Measurements from ENCODE around the gene DPP10. TPM values are rescaled to one million over a fixed set of nuclear protein-coding genes. Genes with fewer than 3 reads are reported as not detected.

The DPP10 gene
- total and polyA plus RNA-seq, 2 of the 13 experiments (the other 11 are each of a cell fraction or from before 2014, with no cell fraction given) = 0.95 to 1.7 TPM

DNA sequence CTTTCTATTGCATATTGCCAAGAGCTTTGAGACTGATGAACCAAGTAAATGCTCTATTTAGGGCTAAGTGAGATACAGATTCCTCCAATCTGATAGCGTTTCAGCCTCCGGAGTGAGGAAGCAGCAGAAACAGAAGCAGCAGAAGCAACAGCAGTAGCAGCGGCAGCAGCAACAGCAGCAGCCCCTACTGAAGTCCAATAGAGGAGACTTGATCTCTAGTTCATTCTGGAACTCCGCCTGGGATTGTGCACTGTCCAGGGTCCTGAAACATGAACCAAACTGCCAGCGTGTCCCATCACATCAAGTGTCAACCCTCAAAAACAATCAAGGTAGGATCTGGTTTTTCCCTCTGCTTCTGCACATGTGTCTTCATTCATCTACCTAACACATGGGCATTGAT is at the start of gene DPP10 (continued):
- TF ChIP-seq KAT8 (CRISPR knock-in tag; IDR thresholded peaks at IDR 0.05) (no peak), ELF4 (CRISPR knock-in tag; IDR thresholded peaks at IDR 0.05; ENCODE audit: borderline replicate concordance) (no peak), ELF1 (CRISPR knock-in tag; IDR thresholded peaks at IDR 0.05) (no peak), ERF (CRISPR knock-in tag; IDR thresholded peaks at IDR 0.05) (peak; percentile 71), ZNF713 (CRISPR knock-in tag; IDR thresholded peaks at IDR 0.05) (no peak), ZNF615 (CRISPR knock-in tag; IDR thresholded peaks at IDR 0.05; ENCODE audit: borderline replicate concordance) (0 out of 2 replicates have a peak, but pooled peaks have one; percentile 24), ZNF263 (CRISPR knock-in tag; IDR thresholded peaks at IDR 0.05) (no peak), KAT2B (IDR thresholded peaks at IDR 0.05; ENCODE audit: borderline replicate concordance, low read depth, low read length) (no peak), EEA1 (CRISPR knock-in tag; IDR thresholded peaks at IDR 0.05; ENCODE audit: borderline replicate concordance) (no peak), ZNF44 (CRISPR knock-in tag; IDR thresholded peaks at IDR 0.05) (0 out of 2 replicates have a peak, but pooled peaks have one; percentile 57), KLF6 (CRISPR knock-in tag; IDR thresholded peaks at IDR 0.05) (peak; percentile 60; the same call in 1 of the 2 replicates), HBP1 (CRISPR knock-in tag; IDR thresholded peaks at IDR 0.05; ENCODE audit: low read depth) (peak; percentile 80; the same call in 1 of the 2 replicates), ZNF766 (CRISPR knock-in tag; IDR thresholded peaks at IDR 0.05; ENCODE audit: borderline replicate concordance) (no peak), SAP130 (CRISPR knock-in tag; IDR thresholded peaks at IDR 0.05; ENCODE audit: low read depth) (no peak), HNRNPL (IDR thresholded peaks at IDR 0.05; ENCODE audit: low read depth, low read length) (no peak), MIXL1 (CRISPR knock-in tag; IDR thresholded peaks at IDR 0.05) (0 out of 2 replicates have a peak, but pooled peaks have one; percentile 55), ZNF317 (CRISPR knock-in tag; IDR thresholded peaks at IDR 0.05) (no peak), SIX4 (CRISPR knock-in tag; IDR thresholded peaks at IDR 0.05) (no peak), REL (CRISPR knock-in tag; conservative IDR thresholded peaks at IDR 0.05) (no peak), REST (IDR thresholded peaks at IDR 0.05; ENCODE audit: borderline replicate concordance in 1 of 2, low read depth in 1 of 2, low read length in 2 of 2) (peak; percentile 97 to 100), ZNF232 (CRISPR knock-in tag; IDR thresholded peaks at IDR 0.05; ENCODE audit: borderline replicate concordance) (peak; percentile 76; the same call in 1 of the 2 replicates), ZNF605 (CRISPR knock-in tag; IDR thresholded peaks at IDR 0.05) (0 out of 2 replicates have a peak, but pooled peaks have one; percentile 37), ZNF335 (CRISPR knock-in tag; IDR thresholded peaks at IDR 0.05) (no peak), ZNF580 (CRISPR knock-in tag; IDR thresholded peaks at IDR 0.05; ENCODE audit: borderline replicate concordance, low read depth) (peak; percentile 53; the same call in 1 of the 2 replicates)
- TF ChIP-seq, protein P1, sequence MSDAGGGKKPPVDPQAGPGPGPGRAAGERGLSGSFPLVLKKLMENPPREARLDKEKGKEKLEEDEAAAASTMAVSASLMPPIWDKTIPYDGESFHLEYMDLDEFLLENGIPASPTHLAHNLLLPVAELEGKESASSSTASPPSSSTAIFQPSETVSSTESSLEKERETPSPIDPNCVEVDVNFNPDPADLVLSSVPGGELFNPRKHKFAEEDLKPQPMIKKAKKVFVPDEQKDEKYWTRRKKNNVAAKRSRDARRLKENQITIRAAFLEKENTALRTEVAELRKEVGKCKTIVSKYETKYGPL (CRISPR knock-in tag; IDR thresholded peaks at IDR 0.05) = peak; percentile 48; the same call in 1 of the 2 replicates
- TF ChIP-seq, protein P2, sequence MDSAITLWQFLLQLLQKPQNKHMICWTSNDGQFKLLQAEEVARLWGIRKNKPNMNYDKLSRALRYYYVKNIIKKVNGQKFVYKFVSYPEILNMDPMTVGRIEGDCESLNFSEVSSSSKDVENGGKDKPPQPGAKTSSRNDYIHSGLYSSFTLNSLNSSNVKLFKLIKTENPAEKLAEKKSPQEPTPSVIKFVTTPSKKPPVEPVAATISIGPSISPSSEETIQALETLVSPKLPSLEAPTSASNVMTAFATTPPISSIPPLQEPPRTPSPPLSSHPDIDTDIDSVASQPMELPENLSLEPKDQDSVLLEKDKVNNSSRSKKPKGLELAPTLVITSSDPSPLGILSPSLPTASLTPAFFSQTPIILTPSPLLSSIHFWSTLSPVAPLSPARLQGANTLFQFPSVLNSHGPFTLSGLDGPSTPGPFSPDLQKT (CRISPR knock-in tag; IDR thresholded peaks at IDR 0.05; ENCODE audit: borderline replicate concordance) = no peak

All from HepG2 (cell line).